ENCODE data around the gene LOC101059915.
"Not testable (repeated sequence)": the region's sequence is repeated elsewhere in the genome, so short reads cannot be mapped to it uniquely, and the experiment has no call there.

The LOC101059915 gene

DNA sequence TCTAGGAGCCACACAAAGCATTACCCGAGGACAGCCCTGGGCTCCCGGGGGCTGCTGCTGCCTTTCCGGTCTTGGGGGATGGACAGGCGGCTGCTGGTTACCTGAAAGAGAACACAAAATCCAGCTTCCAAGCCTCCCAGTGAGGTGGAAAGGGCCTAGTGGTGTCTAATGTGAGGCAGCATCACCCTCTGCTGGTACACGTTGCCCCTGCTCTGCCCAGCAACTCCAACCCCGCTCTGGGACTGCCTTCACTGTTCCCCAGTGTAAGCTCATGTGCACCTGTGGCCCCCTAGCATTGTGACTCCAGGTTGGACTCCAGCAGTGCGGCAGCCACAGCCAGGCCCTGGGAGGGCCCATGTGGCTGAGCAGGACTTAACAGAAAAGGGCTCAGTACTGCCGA is 48.2 kb downstream of the LOC101059915 start:
- H3K4me3 Mint-ChIP-seq; H3K14ac ChIP-seq (ENCODE audit: insufficient read depth, low read length); H3K18ac ChIP-seq (ENCODE audit: insufficient read length, low read depth, low read length); H3K4me1 ChIP-seq (ENCODE audit: insufficient read depth, low read length); H4K8ac ChIP-seq (replicated peaks; ENCODE audit: insufficient read length, low read depth, low read length); H3K4ac ChIP-seq (ENCODE audit: low read depth, low read length); H3K23me2 ChIP-seq (ENCODE audit: insufficient read length, low read depth, low read length, poor library complexity, severe bottlenecking); H4K5ac ChIP-seq (ENCODE audit: insufficient read length, low read depth, low read length); H3K27ac ChIP-seq (ENCODE audit: insufficient read length, low read depth, low read length); H3K56ac ChIP-seq (ENCODE audit: insufficient read length, low read depth, low read length); H2AK5ac ChIP-seq (ENCODE audit: insufficient read length, low read length); H3K4me2 ChIP-seq (ENCODE audit: insufficient read depth, insufficient read length, low read length); H4K91ac ChIP-seq (ENCODE audit: insufficient read length, low read depth, low read length); H3K27me3 ChIP-seq (ENCODE audit: insufficient read depth, low read length); H3K9me3 Mint-ChIP-seq; H4K20me1 ChIP-seq (ENCODE audit: control insufficient read depth, insufficient read depth, insufficient read length); H3T11ph ChIP-seq (ENCODE audit: low read length); H3K4me1 Mint-ChIP-seq; H2BK120ac ChIP-seq (ENCODE audit: low read depth, low read length, poor library complexity, severe bottlenecking); H3K36me3 Mint-ChIP-seq (ENCODE audit: insufficient read depth in 1 of 3, low read depth in 3 of 3); H2BK5ac ChIP-seq (ENCODE audit: insufficient read length, low read length); H3K9ac ChIP-seq (ENCODE audit: extremely low read depth, insufficient read length, low read length); H2BK15ac ChIP-seq (ENCODE audit: low read depth, low read length); DNase-seq; H3K79me2 ChIP-seq (ENCODE audit: insufficient read depth, low read length); H2AFZ ChIP-seq (ENCODE audit: low read length); H3K9me3 ChIP-seq (ENCODE audit: control insufficient read depth, low read depth, low read length); H3K27ac Mint-ChIP-seq; H3K27me3 Mint-ChIP-seq (ENCODE audit: low read depth); H3K79me1 ChIP-seq (ENCODE audit: insufficient read depth, low read depth, low read length, poor library complexity, severe bottlenecking); H2BK12ac ChIP-seq (ENCODE audit: insufficient read length, low read depth, low read length); H2BK20ac ChIP-seq (ENCODE audit: low read depth, low read length, poor library complexity, severe bottlenecking); H3K23ac ChIP-seq (ENCODE audit: insufficient read length, low read depth, low read length): not testable (repeated sequence)
- no CpG with 5 or more reads among the region's 8 CpGs for WGBS (ENCODE audit: extremely low coverage, insufficient read length, low lambda C conversion rate)

DNA sequence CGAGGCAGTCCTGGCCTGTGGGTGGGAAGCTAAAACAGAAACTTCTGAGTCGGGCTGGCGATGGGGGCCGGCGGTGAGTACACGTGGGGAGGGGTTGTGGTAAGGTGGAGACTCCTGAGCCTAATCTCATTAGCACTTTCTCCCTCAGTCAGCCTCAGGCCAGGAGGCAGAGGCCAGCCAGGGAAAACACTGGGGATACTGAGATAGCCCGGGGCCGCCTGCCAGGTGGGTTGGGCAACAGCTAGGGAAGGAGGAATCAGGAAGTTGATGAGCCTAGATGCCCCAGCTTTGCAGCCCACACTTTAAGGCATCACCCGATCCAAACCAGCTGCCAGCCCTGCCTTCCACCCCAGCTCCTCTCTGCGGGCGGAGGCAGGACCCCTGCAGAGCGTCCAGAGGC is 49.0 kb downstream of the LOC101059915 start:
- H3K4ac ChIP-seq (ENCODE audit: low read depth, low read length); H3K36me3 Mint-ChIP-seq (ENCODE audit: insufficient read depth in 1 of 3, low read depth in 3 of 3); H2BK5ac ChIP-seq (ENCODE audit: insufficient read length, low read length); H2BK15ac ChIP-seq (ENCODE audit: low read depth, low read length); H3K4me2 ChIP-seq (ENCODE audit: insufficient read depth, insufficient read length, low read length); H2AFZ ChIP-seq (ENCODE audit: low read length); H3K23ac ChIP-seq (ENCODE audit: insufficient read length, low read depth, low read length); H2AK5ac ChIP-seq (ENCODE audit: insufficient read length, low read length); H3K27ac Mint-ChIP-seq; H3K14ac ChIP-seq (ENCODE audit: insufficient read depth, low read length); H3K9me3 Mint-ChIP-seq; H4K5ac ChIP-seq (ENCODE audit: insufficient read length, low read depth, low read length); H3K4me1 Mint-ChIP-seq; H3K4me1 ChIP-seq (ENCODE audit: insufficient read depth, low read length); H4K8ac ChIP-seq (replicated peaks; ENCODE audit: insufficient read length, low read depth, low read length); H3K23me2 ChIP-seq (ENCODE audit: insufficient read length, low read depth, low read length, poor library complexity, severe bottlenecking); H2BK20ac ChIP-seq (ENCODE audit: low read depth, low read length, poor library complexity, severe bottlenecking); H3K27me3 ChIP-seq (ENCODE audit: insufficient read depth, low read length); H3K27me3 Mint-ChIP-seq (ENCODE audit: low read depth); H4K20me1 ChIP-seq (ENCODE audit: control insufficient read depth, insufficient read depth, insufficient read length); H3K18ac ChIP-seq (ENCODE audit: insufficient read length, low read depth, low read length); H2BK12ac ChIP-seq (ENCODE audit: insufficient read length, low read depth, low read length); H2BK120ac ChIP-seq (ENCODE audit: low read depth, low read length, poor library complexity, severe bottlenecking); H3K27ac ChIP-seq (ENCODE audit: insufficient read length, low read depth, low read length); H3K9me3 ChIP-seq (ENCODE audit: control insufficient read depth, low read depth, low read length); H3K79me2 ChIP-seq (ENCODE audit: insufficient read depth, low read length); H3K56ac ChIP-seq (ENCODE audit: insufficient read length, low read depth, low read length); DNase-seq; H3K79me1 ChIP-seq (ENCODE audit: insufficient read depth, low read depth, low read length, poor library complexity, severe bottlenecking); H4K91ac ChIP-seq (ENCODE audit: insufficient read length, low read depth, low read length); H3T11ph ChIP-seq (ENCODE audit: low read length); H3K9ac ChIP-seq (ENCODE audit: extremely low read depth, insufficient read length, low read length); H3K4me3 Mint-ChIP-seq: not testable (repeated sequence)
- no CpG with 5 or more reads among the region's 12 CpGs for whole genome bisulfite sequencing (ENCODE audit: extremely low coverage, insufficient read length, low lambda C conversion rate)
